Neural cell (in vitro differentiated cells): ENCODE measurements around the gene ZBTB5.

Experiments used
- EP300 ChIP-seq: fragments of 450-650 bp; conservative IDR thresholded peaks from 2 replicates; pipeline ENCODE4 v1.6.1; 2014; ENCODE audit warnings: antibody characterized with exemption, mild to moderate bottlenecking, moderate library complexity; ENCODE audit not compliant: poor library complexity, severe bottlenecking
- MXI1 ChIP-seq: fragments of 450-650 bp; conservative IDR thresholded peaks from 2 replicates; pipeline ENCODE4 v1.6.1; 2014; ENCODE audit warnings: antibody characterized with exemption, mild to moderate bottlenecking; ENCODE audit not compliant: poor library complexity, severe bottlenecking
- POLR2AphosphoS5 ChIP-seq: IDR thresholded peaks from 2 replicates; pipeline ENCODE4 v1.6.1; 2012
- RAD21 ChIP-seq: fragments of 450-650 bp; conservative IDR thresholded peaks from 2 replicates; pipeline ENCODE4 v1.6.1; 2014; ENCODE audit warnings: antibody characterized with exemption, mild to moderate bottlenecking, moderate library complexity
- SMC3 ChIP-seq: fragments of 450-650 bp; conservative IDR thresholded peaks from 2 replicates; pipeline ENCODE4 v1.6.1; 2014; ENCODE audit warnings: antibody characterized with exemption, mild to moderate bottlenecking, moderate library complexity; ENCODE audit not compliant: poor library complexity
- TF ChIP-seq, protein P1 (sequence below): fragments of 450-650 bp; IDR thresholded peaks from 2 replicates; pipeline ENCODE4 v1.5.1; 2014; ENCODE audit warnings: antibody characterized with exemption, mild to moderate bottlenecking, moderate library complexity; ENCODE audit not compliant: poor library complexity, severe bottlenecking

DNA sequence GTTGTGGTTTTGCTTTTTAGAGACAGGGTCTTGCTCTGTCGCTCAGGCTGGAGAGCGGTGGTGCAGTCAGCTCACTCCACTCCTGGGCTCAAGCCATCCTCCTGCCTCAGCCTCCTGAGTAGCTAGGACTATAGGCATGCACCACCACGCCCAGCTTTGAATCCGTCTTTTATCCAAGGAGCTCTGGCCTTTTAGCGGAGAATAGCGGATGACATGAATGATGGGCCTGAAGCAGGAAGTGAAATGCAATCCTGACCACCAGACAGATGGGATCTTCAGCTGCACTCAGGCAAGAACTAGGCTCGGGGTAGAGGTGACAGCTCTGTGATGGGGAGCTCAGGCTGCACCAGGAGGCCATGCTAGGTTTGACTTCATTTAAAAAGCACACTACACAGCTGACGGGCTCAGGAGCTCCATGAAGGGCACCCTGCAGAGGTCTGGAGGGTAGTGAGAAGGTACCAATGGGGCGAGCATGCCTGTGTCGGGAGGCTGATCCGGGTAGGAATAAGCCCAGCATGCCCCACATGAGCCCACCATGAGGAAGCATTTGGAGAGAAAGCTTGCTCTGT is 42.4 kb upstream of the ZBTB5 start:
- no peak for TF ChIP-seq MXI1
- TF ChIP-seq POLR2AphosphoS5 = no peak
- no peak for TF ChIP-seq RAD21
- TF ChIP-seq, protein P1, sequence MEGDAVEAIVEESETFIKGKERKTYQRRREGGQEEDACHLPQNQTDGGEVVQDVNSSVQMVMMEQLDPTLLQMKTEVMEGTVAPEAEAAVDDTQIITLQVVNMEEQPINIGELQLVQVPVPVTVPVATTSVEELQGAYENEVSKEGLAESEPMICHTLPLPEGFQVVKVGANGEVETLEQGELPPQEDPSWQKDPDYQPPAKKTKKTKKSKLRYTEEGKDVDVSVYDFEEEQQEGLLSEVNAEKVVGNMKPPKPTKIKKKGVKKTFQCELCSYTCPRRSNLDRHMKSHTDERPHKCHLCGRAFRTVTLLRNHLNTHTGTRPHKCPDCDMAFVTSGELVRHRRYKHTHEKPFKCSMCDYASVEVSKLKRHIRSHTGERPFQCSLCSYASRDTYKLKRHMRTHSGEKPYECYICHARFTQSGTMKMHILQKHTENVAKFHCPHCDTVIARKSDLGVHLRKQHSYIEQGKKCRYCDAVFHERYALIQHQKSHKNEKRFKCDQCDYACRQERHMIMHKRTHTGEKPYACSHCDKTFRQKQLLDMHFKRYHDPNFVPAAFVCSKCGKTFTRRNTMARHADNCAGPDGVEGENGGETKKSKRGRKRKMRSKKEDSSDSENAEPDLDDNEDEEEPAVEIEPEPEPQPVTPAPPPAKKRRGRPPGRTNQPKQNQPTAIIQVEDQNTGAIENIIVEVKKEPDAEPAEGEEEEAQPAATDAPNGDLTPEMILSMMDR = no peak
- no peak for TF ChIP-seq EP300
- TF ChIP-seq SMC3 = no peak
